HepG2 (cell line): Measurements from ENCODE around the gene WTAP.

ENCODE experiments used
- EHMT2 ChIP-seq: fragments of 200-600 bp; sonication (generic); IDR thresholded peaks from 2 replicates; pipeline ENCODE4 v1.7.0; 2017; ENCODE audit warnings: antibody characterized with exemption, low read depth, low read length, borderline replicate concordance
- EP300 ChIP-seq, 3 experiments: sonication (generic) in 1 of 3; formaldehyde crosslinking in 1 of 3; IDR thresholded peaks; 2 replicates each; pipeline versions ENCODE4 v1.5.1 to v1.6.1; 2011 to 2020; ENCODE audit warnings: low read depth in 2 of 3, low read length in 2 of 3, borderline replicate concordance in 1 of 3, improper control_type of control experiment in 1 of 3, mild to moderate bottlenecking in 1 of 3, missing genetic modification reagents in 1 of 3, moderate library complexity in 1 of 3
- GATAD2A ChIP-seq: IDR thresholded peaks from 2 replicates; pipeline ENCODE4 v1.6.1; 2016
- GFI1 ChIP-seq: sonication (generic); formaldehyde crosslinking; IDR thresholded peaks from 2 replicates; pipeline ENCODE4 v1.5.0; 2020; ENCODE audit warnings: missing genetic modification reagents, mild to moderate bottlenecking, borderline replicate concordance
- ZNF724P ChIP-seq: sonication (generic); formaldehyde crosslinking; IDR thresholded peaks from 2 replicates; pipeline ENCODE4 v1.8.0; 2022; ENCODE audit warnings: missing genetic modification reagents, borderline replicate concordance
- TF ChIP-seq, protein P1 (sequence below): sonication (generic); formaldehyde crosslinking; IDR thresholded peaks from 2 replicates; pipeline ENCODE4 v1.4.0; 2020; ENCODE audit warnings: mild to moderate bottlenecking, missing genetic modification reagents
- TF ChIP-seq, protein P2 (sequence below): sonication (generic); formaldehyde crosslinking; IDR thresholded peaks from 2 replicates; pipeline ENCODE4 v1.4.0; 2020; ENCODE audit warnings: missing genetic modification reagents

DNA sequence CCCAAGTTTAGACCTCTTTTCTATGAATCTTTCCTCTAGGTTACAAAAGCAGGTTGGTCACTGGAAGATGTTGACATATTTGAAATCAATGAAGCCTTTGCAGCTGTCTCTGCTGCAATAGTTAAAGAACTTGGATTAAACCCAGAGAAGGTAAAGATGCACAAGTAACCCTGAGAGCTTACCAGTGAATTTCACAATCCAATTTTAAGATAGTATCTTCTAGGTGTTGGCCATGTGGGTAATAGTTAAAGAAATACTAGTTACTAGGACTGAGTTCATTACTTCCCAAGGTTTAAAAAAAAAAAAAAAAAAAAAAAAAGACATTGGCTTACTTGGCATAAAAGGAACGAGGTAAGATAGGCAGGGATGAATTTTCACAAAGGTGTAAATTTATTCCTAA is 50.8 kb downstream of the WTAP start:
- no peak for TF ChIP-seq GFI1 (CRISPR knock-in tag)
- TF ChIP-seq GATAD2A: no peak
- TF ChIP-seq ZNF724P (CRISPR knock-in tag): no peak
- TF ChIP-seq, protein P1, sequence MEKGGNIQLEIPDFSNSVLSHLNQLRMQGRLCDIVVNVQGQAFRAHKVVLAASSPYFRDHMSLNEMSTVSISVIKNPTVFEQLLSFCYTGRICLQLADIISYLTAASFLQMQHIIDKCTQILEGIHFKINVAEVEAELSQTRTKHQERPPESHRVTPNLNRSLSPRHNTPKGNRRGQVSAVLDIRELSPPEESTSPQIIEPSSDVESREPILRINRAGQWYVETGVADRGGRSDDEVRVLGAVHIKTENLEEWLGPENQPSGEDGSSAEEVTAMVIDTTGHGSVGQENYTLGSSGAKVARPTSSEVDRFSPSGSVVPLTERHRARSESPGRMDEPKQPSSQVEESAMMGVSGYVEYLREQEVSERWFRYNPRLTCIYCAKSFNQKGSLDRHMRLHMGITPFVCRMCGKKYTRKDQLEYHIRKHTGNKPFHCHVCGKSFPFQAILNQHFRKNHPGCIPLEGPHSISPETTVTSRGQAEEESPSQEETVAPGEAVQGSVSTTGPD (CRISPR knock-in tag): no peak
- TF ChIP-seq, protein P2, sequence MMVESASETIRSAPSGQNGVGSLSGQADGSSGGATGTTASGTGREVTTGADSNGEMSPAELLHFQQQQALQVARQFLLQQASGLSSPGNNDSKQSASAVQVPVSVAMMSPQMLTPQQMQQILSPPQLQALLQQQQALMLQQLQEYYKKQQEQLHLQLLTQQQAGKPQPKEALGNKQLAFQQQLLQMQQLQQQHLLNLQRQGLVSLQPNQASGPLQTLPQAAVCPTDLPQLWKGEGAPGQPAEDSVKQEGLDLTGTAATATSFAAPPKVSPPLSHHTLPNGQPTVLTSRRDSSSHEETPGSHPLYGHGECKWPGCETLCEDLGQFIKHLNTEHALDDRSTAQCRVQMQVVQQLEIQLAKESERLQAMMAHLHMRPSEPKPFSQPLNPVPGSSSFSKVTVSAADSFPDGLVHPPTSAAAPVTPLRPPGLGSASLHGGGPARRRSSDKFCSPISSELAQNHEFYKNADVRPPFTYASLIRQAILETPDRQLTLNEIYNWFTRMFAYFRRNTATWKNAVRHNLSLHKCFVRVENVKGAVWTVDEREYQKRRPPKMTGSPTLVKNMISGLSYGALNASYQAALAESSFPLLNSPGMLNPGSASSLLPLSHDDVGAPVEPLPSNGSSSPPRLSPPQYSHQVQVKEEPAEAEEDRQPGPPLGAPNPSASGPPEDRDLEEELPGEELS (CRISPR knock-in tag): no peak
- no peak for TF ChIP-seq EHMT2
- no peak for TF ChIP-seq EP300 (IDR thresholded peaks at IDR 0.05; ENCODE audit: low read depth in 2 of 2, low read length in 2 of 2)
- no peak for TF ChIP-seq EP300 (CRISPR knock-in tag; IDR thresholded peaks at IDR 0.05; ENCODE audit: borderline replicate concordance)
